ENCODE results near the gene CERKL.
"Not testable (repeated sequence)": the region's sequence is repeated elsewhere in the genome, so short reads cannot be mapped to it uniquely, and the experiment has no call there.

CERKL gene, protein sequence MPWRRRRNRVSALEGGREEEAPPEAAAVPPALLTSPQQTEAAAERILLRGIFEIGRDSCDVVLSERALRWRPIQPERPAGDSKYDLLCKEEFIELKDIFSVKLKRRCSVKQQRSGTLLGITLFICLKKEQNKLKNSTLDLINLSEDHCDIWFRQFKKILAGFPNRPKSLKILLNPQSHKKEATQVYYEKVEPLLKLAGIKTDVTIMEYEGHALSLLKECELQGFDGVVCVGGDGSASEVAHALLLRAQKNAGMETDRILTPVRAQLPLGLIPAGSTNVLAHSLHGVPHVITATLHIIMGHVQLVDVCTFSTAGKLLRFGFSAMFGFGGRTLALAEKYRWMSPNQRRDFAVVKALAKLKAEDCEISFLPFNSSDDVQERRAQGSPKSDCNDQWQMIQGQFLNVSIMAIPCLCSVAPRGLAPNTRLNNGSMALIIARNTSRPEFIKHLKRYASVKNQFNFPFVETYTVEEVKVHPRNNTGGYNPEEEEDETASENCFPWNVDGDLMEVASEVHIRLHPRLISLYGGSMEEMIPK

DNA sequence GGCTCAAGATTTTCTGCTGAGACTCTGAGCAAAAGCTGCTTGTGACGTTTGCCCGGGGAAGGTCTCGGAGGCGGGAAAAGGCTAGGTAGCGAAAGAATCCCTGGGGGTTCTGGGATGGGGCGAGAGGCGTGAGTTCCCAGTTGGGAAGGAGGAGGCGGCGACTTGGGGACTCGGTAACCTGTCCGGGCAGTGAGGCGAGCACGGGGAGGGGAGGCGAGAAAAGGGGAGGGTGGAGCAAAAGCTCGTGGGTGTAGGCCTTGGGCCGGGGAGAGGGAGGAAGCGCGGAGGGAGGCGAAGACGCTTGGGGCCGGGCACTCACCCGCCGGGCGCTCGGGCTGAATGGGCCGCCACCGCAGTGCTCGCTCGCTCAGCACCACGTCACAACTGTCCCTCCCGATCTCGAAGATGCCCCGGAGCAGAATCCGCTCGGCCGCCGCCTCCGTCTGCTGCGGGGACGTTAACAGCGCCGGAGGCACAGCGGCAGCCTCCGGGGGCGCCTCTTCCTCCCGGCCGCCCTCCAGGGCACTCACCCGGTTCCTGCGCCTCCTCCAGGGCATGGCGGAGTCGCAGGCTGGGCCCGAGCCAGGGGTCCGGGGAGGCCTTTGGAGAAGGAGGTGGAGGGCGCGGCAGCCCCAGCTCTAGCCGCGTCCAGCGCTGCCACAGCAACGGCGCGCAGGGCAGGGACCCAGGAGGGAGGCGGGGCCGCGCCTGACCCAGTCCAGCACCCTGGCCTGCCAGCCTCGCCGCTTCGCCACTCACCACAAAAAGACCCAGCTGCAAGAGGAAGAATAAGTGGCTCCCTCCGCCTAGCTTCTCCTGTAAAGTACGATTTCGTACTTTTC is at the start of gene CERKL:
TSS of gene CERKL (minus strand) at position 656 of the 842 bp plus-strand sequence. CDS start at position 557, 99 bp downstream.
- DNase-seq, result no peak

DNA sequence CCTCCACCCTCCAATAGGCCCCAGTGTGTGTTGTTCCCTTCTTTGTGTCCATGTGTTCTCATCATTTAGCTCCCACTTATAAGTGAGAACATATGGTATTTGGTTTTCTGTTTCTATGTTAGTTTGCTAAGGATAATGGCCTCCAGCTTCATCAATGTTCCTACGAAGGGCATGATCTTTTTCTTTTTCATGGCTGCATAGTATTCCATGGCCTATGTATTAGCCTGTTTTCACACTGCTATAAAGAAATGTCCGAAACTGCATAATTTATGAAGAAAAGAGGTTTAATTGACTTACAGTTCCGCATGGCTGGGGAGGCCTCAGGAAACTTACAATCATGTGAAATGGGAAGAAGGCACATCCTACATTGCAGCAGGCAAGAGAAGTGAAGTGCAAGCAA is 45.6 kb upstream of the CERKL start:
- not testable (repeated sequence) for DNase-seq

GRCh38 chr2:181698223-181698622 is 41.3 kb upstream of the CERKL start:
- DNase-seq, result no peak

DNA sequence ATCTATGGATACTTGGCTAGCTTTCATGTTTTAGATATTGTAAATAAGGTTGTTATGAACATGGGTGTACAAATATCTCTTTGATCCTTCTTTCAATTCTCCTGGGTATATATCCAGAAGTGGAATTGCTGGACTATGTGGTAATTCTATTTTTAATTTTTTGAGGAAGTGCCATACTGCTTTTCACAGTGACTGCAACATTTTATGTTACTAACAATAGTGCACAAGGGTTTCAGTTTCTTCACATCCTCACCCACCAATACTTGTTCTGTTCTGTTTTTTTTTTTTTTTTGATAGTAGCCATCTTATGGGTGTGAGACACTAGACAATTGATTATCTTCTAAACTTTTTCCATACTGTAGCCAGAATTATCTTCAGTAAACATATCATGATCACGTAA is 40.7 kb upstream of the CERKL start:
- no peak for DNase-seq

- DNase-seq, result no peak
Measured at GRCh38 chr2:181697126-181697525, 40.2 kb upstream of the CERKL start.

- no peak for DNase-seq
Measured at GRCh38 chr2:181694271-181694670, 37.4 kb upstream of the CERKL start.

GRCh38 chr2:181690860-181691259 is 34.0 kb upstream of the CERKL start:
- no peak for DNase-seq

DNA sequence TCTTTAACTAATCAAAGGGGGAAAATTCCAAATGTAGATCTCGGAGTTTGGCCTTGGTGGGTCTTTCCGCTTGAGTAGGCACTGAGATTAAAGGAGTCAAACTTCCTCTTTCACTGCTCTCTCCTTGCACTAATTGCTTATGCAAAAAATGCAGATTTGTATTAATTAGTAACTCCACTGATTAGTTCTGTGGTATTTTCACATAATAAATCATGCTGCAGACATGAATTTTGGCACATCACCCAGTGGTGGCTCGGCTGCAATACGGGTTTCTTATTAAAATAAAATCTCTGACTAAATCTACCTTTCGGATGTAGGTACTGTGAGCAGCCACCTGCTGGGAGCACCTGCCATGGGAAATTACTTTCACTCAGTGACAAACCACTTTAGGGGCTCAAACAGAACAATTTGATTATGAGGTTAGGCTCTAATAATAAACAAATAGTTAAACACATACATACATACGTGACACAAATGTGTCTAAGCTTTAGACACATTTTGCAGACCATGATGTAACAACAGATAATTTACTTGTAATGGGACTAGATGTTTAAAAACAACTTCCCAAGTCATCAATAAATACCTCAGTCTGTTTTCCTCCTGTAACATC is 29.8 kb upstream of the CERKL start:
- DNase-seq, result no peak

GRCh38 chr2:181685150-181685688 is 28.3 kb upstream of the CERKL start:
- no peak for DNase-seq

GRCh38 chr2:181684454-181685149 is 27.7 kb upstream of the CERKL start:
- DNase-seq, result no peak

DNA sequence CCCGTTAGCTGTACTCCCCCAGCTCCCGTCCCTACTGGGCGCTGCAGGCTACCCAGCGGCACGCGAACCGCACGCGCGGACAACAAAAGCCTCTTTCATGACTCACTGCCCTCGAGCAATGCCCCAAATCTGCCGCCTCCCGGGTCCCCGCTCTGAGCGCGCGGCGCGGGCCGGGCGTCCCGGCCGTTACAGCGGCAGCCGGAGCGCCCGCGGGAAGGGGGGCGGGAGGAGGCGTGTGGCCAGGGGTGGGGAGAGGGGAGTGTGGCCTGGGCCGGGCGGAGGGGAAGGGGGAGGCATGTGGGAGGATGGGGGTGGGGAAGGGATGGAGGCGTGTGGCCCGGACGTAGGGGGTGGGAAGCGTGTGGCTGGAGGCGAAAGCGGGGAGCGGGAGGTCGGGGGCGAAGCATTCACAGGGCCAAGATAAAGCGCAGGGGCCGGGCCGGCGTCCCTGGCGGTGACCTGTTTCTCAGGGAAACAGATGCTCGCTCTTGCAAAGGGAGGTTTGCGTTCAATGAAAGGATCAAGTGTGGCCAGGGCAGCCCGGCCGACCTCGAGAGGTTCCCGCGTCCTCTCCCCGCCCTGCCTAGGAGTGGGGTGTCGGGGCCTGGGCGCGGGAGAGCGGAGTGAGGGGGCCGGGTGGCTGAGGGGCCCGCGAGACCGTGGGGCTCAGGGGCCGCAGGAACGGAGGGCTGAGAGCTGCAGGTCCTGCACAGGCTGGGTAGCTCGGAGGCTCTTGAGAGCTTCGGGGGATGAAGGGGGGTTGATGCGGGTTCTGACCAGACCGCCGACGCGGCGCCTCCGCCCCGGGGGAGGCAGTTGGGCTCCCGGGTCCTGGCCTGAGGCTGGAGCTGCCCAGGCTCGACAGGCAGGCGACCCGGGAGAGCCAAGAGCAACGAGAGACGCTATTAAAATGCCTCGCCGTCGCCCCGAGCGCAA is 26.9 kb upstream of the CERKL start:
- no peak for DNase-seq

- no peak for DNase-seq
Measured at GRCh38 chr2:181682795-181683517, 26.1 kb upstream of the CERKL start.

DNA sequence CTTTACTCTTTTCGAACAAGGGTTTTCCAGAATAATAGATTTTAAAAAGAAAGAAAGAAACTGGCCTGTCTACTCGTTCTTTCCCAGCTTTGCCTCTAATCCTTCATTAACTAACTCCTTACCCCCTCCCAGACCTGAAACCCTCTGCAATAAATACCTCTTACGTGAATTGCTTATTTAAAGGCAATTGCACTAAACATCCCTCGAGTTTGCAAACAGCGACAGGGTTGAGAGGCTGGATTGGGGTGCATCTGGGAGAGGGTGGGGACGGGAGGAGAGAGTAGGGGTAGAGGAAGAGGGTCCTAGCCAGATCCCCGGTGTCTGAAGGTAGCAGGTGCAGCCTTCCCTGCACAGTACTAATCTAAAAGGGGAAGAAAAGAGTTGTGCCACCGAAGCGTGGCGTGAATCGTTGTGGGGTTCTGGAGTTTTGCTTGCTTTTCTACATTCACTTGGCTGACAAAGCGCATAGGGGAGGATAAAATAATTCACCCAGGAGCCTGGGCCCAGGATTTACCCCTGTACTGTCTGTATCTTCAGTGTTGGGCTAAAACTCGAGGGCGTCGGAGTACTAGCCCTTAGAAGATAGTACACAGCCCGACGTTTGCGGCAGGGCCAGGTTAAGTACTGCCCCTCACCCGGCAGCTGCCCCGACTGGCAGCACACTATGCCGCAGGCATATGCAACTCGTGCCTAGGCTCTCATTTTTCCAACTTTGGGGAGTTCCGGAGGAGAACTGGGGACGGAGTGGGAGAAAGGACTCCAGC is 25.3 kb upstream of the CERKL start:
- no peak for DNase-seq

DNA sequence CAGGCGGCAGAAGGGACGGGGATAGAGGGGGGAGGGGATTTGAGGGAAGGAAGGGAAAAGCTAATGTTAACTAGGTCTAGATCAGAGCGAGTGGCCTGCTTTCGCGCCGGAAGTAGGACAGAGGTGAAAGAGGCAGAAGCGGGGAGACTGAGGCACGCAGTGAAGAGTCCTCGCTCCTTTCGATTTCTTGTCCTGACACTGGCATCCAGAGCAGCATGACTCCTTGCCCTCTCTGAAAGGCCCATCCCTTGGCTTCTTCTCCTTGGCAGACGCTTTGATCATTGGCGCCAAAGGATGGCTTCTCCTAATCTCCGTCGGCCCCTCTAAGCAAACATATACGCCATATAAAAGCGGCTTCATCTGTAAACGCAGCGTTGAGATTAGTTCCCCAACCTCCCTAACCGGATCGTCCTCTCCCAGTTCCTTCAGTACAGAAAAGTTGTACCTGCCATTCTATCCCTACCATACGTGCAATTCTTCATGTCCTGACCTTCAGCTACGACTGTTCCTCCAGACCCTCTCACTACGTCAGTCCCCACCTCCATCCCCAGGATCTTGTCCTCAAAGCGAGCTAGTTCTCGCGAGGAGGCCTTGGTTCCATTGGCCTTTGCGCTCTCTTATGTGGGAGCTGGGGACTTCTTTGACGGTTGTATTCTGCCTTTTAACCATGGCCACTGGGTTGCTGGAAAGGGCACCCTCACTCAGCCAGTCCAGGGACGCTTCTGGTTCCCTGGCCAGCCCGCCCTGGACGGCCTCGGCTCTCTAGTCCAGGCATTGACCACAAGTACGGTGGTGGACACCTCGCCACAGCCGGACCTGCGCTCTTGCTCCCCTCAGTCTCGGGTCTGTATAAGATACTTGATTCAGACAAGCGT is 24.3 kb upstream of the CERKL start:
- no peak for DNase-seq

DNA sequence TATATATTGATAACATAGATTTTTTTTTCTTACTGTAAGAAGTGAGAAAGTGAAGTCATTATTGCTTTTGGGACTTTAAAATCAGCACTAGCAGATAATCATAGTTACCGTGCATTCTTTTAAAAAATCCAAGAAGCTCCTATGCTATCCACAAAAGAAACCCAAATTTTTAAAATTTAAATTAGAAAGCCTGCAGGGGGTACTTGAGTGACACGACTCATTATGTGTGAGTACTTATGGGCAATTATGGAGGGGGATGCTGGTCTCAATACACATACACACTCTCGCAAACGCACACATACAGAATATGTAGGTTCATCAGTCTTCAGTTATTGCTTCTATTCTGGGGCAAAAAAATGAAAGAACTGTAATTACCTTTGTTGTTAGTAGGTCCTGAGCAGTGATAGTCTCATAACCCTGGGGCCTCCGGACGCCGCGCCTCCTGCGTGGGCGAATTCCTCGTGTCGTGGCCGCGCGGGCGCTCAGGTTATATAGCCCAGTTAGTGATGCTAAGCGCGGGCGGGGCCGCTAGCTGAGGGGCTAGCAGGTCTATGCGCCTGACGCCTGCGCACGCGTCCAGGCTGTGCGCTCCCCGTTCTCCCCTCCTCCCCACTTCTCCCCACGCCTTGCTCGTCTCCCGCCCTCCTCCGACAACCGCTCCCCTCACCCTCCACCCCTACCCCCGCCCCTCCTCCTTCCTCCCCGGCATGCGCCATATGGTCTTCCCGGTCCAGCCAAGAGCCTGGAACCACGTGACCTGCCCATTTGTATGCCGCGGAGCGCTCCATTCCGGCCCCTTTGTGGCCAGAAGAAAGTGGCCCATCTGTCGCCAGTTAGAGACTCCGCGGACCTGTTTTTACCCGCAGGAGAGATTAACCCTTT is 23.4 kb upstream of the CERKL start, which contains the start of gene NEUROD1:
TSS of gene NEUROD1 (minus strand) at position 463 of the 882 bp plus-strand sequence. CDS start 1,657 bp downstream, outside the sequence.
- DNase-seq, result no peak

DNA sequence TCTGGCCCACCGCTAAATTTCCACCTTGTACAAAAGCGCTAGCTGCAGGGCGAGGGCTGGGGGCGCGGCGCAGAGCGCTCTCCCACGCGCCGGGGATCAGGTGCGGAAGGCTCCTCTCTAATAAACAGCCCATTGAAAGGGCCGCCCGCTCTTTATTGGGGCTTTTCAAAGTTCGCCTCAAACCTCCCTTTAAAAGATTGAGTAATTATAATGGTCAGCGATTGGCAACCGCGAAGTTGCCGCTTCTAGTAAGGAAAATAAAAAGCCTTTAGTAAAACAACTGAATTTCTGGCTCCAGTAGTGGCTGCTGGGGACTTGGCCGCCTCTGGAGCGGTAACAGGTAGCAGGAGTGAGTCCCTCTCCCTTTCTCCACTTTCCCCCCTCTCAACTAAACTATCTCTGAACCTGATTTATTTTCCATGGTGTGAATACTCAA is 22.7 kb upstream of the CERKL start:
- DNase-seq, result no peak

GRCh38 chr2:181678861-181679543 is 22.1 kb upstream of the CERKL start:
- DNase-seq, result no peak
